ENCODE measurements around the gene GALT.

GALT gene

DNA sequence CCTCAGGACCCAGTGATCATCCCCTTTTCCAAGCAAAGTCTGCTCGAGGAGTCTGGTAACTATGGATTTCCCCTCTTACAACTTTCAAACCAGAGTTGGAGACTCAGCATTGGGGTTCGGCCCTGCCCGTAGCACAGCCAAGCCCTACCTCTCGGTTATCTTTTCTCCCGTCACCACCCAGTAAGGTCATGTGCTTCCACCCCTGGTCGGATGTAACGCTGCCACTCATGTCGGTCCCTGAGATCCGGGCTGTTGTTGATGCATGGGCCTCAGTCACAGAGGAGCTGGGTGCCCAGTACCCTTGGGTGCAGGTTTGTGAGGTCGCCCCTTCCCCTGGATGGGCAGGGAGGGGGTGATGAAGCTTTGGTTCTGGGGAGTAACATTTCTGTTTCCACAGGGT is 1.2 kb downstream of the GALT start:
- FAIRE-seq = no peak
- no peak for DNase-seq (ENCODE audit: extremely low spot score, insufficient read length, low read depth)

DNA sequence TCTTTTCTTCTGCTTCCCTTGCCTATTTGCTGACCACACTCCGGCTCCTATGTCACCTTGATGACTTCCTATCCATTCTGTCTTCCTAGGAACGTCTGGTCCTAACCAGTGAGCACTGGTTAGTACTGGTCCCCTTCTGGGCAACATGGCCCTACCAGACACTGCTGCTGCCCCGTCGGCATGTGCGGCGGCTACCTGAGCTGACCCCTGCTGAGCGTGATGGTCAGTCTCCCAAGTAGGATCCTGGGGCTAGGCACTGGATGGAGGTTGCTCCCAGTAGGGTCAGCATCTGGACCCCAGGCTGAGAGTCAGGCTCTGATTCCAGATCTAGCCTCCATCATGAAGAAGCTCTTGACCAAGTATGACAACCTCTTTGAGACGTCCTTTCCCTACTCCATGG is 2.2 kb downstream of the GALT start:
- DNase-seq (ENCODE audit: extremely low spot score, insufficient read length, low read depth) (no peak), FAIRE-seq (no peak)

DNA sequence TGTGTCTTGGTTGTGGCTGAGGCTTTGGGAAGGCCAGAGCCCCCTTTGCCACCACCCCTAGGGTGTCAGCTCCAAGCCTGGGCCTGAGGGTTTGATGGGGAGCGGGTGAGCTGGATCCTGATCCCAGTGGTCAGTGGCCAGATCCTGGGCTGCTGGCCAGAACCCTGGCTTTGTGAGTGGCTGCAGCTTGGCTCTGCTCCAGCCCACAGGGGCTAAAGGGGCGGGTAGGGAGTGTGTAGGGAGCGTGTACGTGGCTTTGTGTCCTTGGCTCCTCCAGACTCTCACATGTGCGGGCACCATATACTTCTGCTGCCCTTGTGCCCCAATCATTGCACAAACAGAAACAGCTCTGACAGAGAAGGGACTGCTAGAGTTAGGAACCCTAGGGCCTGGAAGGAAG is 4.3 kb downstream of the GALT start:
- no peak for FAIRE-seq
- no peak for DNase-seq (ENCODE audit: extremely low spot score, insufficient read length, low read depth)

DNA sequence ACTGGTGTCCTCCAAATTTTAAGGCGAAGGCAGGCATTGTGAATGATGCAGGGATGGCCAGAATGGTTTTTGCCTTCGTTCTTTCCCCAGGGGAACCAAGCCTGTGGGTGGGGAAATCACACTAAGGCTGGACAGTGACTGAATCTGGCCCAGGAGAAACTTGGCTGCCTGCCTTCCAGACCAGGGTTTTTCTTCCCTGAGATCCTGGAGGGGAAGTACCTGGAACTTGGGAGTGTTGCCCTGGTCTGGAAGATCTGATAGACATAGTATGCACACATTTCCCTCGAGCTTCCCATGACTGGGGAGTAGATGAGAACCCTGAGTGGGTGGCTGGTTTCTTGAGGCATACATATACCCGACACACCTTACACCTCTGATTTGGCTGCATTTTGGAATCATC is 4.8 kb downstream of the GALT start:
- DNase-seq (ENCODE audit: extremely low spot score, insufficient read length, low read depth) = no peak
- no peak for FAIRE-seq

DNA sequence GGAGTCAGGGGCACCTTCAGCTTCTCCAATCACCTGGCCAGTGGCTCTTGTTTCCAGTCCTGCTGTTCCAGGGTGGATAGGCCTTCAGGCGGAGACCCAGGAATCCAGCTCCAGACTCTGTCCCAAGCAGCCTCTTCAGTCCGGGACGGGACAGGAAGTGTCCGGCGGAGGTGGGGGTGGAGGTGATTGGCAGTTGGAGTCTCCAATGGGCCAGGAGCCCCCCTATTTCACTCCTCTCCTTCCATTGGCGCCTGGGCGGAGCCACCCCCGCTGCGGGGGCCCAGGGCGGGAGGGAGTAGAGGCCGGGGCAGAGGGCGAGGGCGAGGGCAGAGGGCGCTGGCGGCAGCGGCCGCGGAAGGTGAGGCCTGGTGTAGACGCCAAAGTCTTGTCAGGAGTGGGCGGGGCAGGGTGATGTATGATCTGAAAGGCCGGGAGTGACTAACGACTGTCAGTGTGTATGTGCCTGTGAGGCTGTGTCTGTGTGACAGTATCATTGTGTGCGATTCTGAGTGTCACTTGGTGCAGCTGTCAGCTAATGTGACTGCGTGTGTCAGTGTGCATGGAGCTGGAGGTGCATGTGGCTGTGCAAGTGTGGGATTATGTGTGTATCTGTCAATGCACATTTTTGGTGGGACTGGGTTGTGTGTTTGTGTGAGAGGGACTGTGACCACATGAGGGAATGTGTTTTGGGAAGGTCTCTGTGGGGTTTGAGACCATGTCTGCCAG is 5.6 kb downstream of the GALT start, which contains the start of gene IL11RA:
IL11RA (plus strand) TSS at position 310 of the 726 bp plus-strand sequence. CDS start 3,033 bp downstream, outside the sequence.
- DNase-seq (ENCODE audit: extremely low spot score, insufficient read length, low read depth) (no peak), FAIRE-seq (no peak)

DNA sequence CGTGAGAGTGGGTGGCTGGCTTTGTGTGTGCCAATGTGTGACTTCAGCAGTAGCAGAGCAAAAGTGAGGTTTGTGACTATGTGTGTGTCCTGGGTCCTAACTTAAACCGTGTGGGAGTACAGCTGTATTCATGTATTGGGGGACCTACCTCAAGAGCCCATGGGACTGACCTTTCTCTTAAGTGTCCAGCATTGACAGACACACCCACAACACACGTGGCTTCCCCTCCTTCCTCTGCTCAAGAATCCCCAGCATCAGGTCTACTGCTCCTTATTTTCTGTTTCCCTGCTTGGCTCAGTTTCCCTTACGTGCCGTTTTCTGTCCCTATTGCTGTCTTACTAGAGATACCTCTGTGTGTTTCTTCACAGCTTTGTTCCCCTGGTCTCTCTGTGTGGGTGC is 6.1 kb downstream of the GALT start:
- DNase-seq (ENCODE audit: extremely low spot score, insufficient read length, low read depth) = no peak

DNA sequence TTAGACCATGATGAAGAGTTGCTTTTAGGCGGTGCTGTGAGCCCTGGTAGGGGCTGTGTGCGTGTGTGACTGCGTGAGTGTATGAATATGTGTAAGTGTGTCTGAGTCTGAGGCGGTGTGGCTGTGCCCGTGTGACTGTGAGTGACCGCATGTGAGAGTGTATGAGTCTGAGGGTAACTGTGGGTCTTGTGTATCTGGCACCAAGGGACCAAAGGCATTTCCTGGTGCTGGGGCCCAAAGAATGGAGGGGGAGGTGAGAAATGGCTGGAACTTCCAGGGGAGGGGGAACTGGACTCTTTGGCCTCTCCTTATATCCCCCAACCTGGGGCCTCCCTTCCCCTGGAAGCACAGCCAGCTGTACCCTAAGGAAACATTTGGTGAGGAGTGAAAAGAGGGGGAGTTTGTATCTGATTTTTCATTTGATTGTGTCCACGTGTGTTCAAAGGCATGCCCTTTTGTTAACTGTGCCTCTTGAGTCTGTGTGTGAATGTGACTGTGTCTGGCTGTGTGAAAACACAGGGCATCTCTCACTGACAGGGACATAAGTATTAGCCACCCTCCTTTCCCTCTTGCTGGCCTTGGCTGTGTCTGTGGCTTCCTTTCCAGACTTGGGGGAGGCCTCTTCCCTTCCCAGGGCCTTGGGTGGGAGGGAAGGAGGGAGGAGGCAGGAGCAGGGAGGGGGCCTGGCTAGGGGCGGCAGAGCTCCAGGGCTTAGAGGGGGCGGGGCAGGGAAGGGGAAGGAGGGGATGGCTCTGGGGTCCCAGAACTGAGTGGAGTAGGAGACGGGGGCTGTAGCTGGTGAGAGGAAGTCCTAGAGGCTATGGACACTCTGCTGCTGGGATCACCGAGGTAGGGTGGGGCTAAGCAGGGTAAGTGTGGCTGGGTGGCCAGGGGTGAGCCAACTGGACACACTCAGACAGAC is 6.9 kb downstream of the GALT start:
- FAIRE-seq (no peak), DNase-seq (ENCODE audit: extremely low spot score, insufficient read length, low read depth) (no peak)

More for the DNA sequence above, 6.1 kb downstream of the GALT start:
- FAIRE-seq = no peak

DNA sequence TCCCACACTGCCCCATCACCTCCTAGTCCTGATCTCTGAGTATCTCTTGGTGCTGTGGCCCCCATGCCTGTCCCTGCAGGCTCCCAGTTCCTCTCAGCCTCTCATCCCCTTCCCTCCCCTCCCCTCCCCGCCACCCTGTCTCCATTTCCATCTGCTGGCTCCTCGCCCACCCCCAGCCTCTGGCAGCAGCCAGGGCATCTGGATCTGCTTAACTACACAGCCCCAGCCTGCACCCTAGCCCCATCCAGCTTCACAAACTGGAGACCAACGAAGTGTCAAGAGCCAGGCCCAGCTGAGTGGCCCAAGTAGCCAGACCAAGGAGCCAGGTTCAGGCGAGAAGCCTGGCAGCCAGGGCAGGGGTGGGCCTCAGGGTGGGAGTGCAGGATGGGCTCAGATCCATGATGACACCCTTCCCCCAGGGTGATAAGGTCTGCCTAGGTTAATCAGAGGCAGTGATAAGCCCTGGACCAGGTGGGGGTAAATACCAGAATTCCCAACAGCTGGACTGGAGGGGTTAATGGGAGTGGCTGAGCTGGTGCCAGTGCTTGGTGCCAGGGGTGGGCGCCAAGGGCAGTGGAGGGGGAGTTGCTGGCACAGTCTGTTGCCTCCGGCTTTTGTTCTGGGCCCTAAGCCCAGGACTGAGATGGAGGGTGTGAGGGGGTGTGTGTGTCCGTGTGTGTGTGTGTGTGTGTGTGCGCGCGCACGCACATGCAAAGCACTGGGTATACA is 8.0 kb downstream of the GALT start:
- FAIRE-seq = no peak
- DNase-seq (ENCODE audit: extremely low spot score, insufficient read length, low read depth) = no peak

DNA sequence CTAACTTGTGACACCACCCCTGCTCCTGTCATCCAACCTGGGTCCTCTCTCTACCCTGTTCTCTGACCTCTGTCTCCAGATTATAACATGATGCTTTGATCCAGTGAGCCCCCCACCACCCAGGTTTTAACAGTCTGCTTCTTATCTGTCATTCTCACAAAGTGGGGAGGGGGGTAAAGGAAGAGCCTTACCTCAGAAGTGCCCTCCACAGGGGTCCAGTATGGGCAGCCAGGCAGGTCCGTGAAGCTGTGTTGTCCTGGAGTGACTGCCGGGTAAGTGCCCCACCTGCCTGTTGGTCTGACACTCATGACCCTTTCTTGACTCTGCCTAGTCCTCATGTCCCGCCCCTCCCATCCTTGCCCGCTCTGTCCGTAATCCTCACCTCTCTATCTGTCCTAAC is 8.9 kb downstream of the GALT start:
- DNase-seq (ENCODE audit: extremely low spot score, insufficient read length, low read depth) = no peak
- FAIRE-seq = no peak

DNA sequence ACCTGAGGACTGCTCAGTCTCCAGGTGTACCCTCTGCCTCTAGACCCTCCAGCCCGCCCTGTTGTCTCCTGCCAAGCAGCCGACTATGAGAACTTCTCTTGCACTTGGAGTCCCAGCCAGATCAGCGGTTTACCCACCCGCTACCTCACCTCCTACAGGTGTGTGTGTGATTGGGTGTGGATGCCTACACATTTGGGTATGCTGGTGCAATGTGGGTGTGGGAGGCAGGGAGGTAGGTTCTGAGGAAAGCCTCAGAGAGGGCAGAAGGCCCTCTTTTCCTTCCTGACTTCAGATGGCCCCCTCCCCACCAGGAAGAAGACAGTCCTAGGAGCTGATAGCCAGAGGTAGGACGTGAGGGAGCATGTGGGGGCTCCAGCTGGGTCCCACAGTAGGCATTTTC is 10.5 kb downstream of the GALT start:
- FAIRE-seq = no peak
- no peak for DNase-seq (ENCODE audit: extremely low spot score, insufficient read length, low read depth)

DNA sequence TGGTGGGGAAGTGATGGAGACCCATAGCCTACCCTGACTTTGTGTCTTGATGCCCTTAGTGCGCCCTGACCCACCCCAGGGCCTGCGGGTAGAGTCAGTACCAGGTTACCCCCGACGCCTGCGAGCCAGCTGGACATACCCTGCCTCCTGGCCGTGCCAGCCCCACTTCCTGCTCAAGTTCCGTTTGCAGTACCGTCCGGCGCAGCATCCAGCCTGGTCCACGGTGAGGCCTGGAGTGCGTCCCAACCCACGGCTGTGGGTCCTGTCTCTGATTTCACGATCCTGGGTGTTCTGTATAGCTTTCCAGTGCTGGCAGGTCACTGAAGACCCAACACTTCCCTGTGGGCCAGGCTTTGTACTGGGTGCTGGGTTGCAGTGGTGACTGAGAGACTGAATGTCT is 12.0 kb downstream of the GALT start:
- no peak for FAIRE-seq

DNA sequence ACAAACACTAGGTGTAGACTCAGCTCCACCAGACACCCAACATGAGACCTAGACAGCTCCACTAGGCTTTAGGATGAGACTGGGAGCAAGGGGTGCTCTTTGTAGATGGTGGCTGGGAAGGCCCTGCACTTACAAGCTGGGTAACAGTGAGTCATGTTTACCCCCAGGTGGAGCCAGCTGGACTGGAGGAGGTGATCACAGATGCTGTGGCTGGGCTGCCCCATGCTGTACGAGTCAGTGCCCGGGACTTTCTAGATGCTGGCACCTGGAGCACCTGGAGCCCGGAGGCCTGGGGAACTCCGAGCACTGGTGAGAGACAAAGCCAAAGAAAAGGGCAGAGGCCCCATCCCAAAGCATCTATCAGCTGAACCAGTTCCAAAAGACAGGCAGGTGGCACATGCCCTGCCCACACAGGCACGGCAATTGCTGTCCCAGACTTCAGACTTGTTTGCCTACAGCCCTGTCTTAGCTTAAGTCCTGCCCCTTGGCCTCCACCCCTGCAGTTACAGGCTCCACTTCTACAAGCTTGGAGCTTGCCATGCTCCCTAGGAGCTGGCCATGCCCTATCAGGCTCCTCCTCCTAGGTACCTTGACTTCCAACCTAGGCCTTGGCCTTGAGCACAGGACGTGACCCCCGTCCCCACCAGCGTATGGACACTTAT is 13.2 kb downstream of the GALT start:
- no peak for FAIRE-seq
- no peak for DNase-seq (ENCODE audit: extremely low spot score, insufficient read length, low read depth)

More for the DNA sequence above, 12.0 kb downstream of the GALT start:
- no peak for DNase-seq (ENCODE audit: extremely low spot score, insufficient read length, low read depth)

DNA sequence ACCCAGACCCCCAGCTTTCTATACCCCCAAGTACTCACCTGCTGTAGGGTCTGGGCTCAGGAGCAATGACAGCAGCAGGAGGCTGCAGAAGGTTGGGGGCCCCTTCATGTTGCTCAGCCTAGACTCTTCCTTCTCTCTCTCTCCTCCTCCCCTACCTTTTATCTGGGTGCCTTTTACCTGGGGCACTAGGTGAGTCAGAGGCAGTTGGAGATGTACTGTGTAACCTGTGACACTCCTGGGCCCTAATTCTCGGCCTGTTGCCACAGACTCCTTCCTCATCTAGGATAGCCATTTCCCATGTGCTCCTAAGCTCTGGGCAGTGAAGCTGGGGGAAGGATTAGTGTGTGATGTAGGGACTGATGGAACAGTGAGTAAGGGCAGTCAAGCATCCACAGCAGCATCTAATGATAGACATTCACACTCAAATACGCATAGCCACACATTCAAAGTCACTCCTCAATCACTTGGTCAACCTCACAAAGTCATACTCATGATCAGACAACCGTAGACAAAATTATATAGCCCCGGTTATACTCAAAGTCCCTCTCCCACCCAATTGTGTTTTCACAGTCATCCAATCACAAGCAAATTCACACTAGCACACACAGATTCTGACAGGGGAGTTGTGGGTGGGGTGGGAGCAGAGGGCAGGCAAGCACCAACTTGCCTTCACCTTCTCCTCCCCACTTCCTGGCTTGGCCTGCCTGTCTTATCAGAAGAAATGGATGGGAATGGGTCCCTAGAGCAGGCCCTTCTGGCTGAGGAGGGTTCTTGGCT is 16.2 kb downstream of the GALT start, which contains the start of gene CCL27:
CCL27 (minus strand) TSS at position 132 of the 777 bp plus-strand sequence; CDS start at position 108, 24 bp downstream.
- FAIRE-seq = no peak

DNA sequence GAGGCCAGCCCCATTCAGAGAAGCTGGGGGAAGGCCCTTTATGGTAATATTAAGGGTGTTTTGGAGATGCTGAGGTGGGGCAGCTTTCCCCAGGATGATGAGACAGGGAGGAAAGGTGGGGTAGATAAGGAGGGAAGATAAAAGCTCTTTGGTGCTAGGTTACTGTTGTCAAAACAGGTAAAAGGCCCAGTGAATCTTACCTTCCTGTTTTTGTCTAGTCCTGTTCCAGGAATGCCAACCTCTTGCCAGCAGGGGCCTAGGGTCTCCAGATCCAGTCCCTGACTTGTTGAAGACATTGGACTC is 16.8 kb downstream of the GALT start:
- FAIRE-seq (no peak), DNase-seq (ENCODE audit: extremely low spot score, insufficient read length, low read depth) (no peak)

More for the DNA sequence above, 16.2 kb downstream of the GALT start, which contains the start of gene CCL27:
- DNase-seq (ENCODE audit: extremely low spot score, insufficient read length, low read depth) = no peak

DNA sequence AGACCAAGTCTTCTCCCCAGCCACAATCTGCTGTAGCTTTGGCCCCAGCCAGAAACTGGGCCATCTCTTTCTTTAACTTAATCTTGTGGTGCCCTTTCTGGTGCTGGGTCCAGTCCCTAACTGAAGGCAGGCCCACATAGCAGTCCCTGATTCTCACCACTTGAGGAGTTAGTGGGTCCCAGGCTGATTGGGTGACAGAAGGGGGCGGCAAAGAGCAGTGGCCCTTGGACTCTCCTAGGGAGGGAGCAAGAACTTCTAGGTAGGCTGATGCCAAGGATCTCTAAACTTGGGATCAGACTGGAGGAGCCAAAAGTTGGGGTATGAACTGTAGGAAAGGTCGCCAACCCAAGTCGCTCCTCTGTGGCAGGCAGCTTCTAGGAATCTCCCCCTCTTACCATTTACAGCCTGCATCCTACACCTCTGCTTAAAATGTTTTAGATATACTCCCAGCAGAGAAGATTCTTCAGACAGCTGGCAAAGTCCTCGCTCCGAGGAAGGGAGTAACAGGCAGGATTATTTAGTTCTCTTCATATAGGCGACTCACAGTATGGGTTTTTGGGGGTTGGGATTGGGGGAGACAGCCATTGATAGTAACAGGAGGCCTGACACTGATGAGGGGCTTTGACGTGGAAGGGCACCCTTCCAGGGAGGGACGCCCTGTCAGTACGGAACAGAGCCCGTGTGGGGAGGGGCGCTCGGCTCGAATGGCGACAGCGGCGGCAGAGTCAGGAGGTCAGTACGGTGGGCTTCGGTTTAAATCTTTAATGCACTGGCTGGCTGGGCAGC is 18.0 kb downstream of the GALT start:
- peak; percentile 79 for FAIRE-seq
- DNase-seq (ENCODE audit: extremely low spot score, insufficient read length, low read depth) = no peak

DNA sequence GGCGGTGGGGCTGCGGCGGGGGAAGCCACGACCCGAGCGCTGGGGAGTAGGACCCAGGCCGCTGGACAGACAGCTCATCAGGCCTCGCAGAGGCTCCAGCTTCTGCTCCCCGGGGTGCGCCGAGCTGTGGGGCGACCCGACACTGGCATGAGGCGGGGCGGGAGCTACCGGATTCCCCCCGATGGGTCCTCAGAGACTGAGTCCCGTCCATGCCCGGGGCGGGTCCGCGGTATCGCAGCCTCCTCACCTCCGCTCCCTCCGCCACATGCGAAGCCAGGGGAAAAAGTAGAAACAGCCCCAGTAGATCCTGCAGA is 18.5 kb downstream of the GALT start:
- DNase-seq (ENCODE audit: extremely low spot score, insufficient read length, low read depth) (no peak), FAIRE-seq (no peak)

DNA sequence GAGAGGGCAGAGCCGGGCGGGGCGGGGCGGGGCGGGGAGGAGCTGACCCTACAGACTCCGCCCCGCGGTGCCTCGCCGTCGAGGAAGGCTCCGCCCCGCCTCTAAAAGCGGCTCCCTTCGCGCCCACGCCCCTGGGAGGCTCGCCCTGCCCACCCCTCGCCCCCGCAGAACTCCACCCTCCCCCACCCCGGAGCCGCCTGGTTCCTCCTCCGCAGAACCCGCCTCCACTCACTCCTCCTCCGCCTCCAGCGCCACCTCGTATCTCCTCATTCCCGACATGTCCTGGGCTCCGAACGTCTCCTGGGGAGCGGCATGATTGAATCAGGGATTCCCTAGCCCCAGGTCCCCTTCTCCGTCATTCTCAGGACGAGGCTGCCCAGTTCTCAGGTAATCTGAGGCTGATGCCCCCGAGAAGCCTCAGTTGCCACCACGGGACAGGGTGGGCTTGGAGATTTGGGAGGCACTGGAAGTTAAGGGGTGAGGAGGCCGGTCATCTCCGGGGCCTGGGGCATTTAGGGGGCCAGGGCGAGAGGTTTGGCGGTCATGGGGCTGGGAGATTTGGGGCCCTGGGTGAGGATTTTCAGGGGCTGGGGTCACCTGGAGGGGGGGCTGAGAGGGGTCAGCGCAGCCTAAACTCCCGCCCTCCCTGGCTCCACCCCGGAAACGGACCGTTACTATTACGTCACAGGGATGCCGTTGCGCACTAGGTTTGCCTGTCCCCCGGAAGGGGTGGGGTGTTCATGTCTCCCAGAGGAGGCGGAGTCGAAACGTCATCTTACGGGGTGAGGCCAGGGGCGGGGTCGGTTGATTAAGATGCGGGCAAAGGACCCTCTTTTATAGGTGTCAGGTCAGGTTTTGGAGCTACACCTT is 19.1 kb downstream of the GALT start:
- FAIRE-seq = peak; percentile 87

More for the DNA sequence above, 19.1 kb downstream of the GALT start:
- DNase-seq (ENCODE audit: extremely low spot score, insufficient read length, low read depth) = peak; percentile 75

All from GM18507 (cell line).